Islet of Langerhans (tissue), 1 donor: ENCODE measurements around the gene C1D.
A peak's percentile ranks its signal among the peaks of the same experiment; 100 is the strongest.
"Not testable (repeated sequence)": the region's sequence is repeated elsewhere in the genome, so short reads cannot be mapped to it uniquely, and the experiment has no call there.

Experiments used
- FAIRE-seq: peaks from one replicate; lab custom pipeline; 2011; peaks lifted over from hg19 to GRCh38; lab: Jason Lieb, UNC

The C1D gene

GRCh38 chr2:68062680-68063387, at the start of gene C1D:
Gene C1D (minus strand): TSS chr2:68063004. CDS start chr2:68047310, 15,694 bp downstream.
- FAIRE-seq, result peak; percentile 53

- FAIRE-seq, result no peak
These were observed 47.3 kb upstream of the C1D start for GRCh38 chr2:68110102-68110501.

GRCh38 chr2:68108120-68108519, 45.3 kb upstream of the C1D start:
- FAIRE-seq, result no peak

GRCh38 chr2:68107475-68107874, 44.7 kb upstream of the C1D start:
- no peak for FAIRE-seq

- no peak for FAIRE-seq
These were observed 41.5 kb upstream of the C1D start for GRCh38 chr2:68104111-68104835.

- FAIRE-seq, result no peak
These were observed 40.9 kb upstream of the C1D start for GRCh38 chr2:68103709-68104055.

- no peak for FAIRE-seq
These were observed 40.4 kb upstream of the C1D start for GRCh38 chr2:68103030-68103708.

GRCh38 chr2:68100189-68100588, 37.4 kb upstream of the C1D start:
- no peak for FAIRE-seq

GRCh38 chr2:68099260-68099659, 36.5 kb upstream of the C1D start:
- no peak for FAIRE-seq

GRCh38 chr2:68098291-68098797, 35.5 kb upstream of the C1D start:
- FAIRE-seq, result no peak

- FAIRE-seq, result no peak
These were observed 31.3 kb upstream of the C1D start for GRCh38 chr2:68094111-68094510.

- FAIRE-seq, result no peak
These were observed 30.8 kb upstream of the C1D start for GRCh38 chr2:68093634-68094033.

GRCh38 chr2:68091439-68092034, 28.7 kb upstream of the C1D start:
- FAIRE-seq, result no peak

- no peak for FAIRE-seq
These were observed 27.2 kb upstream of the C1D start for GRCh38 chr2:68089961-68090360.

GRCh38 chr2:68088940-68089339, 26.1 kb upstream of the C1D start:
- no peak for FAIRE-seq

- FAIRE-seq, result no peak
These were observed 23.4 kb upstream of the C1D start for GRCh38 chr2:68086166-68086565.

GRCh38 chr2:68083346-68083745, 20.5 kb upstream of the C1D start:
- FAIRE-seq, result no peak

GRCh38 chr2:68074050-68074449, 11.2 kb upstream of the C1D start:
- FAIRE-seq, result no peak

GRCh38 chr2:68063797-68064646, 1.2 kb upstream of the C1D start:
- FAIRE-seq, result not testable (repeated sequence)

- FAIRE-seq, result no peak
These were observed 2.2 kb downstream of the C1D start for GRCh38 chr2:68060652-68061051.

- no peak for FAIRE-seq
These were observed 2.8 kb downstream of the C1D start for GRCh38 chr2:68059784-68060525.
